Left renal cortex interstitium (tissue), 4 donors: ENCODE results near the gene ERGIC1. TPM values are rescaled to one million over a fixed set of nuclear protein-coding genes. Genes with fewer than 3 reads are reported as not detected.
"Not testable (repeated sequence)": the region's sequence is repeated elsewhere in the genome, so short reads cannot be mapped to it uniquely, and the experiment has no call there.

Experiments
- DNase-seq, 4 donors: peaks; one replicate each; pipeline ENCODE4 v3.0.0-alpha.2; 2013; ENCODE audit warnings: low read depth in 4 of 4, low spot score in 2 of 4, missing footprints in 1 of 4
- polyA plus RNA-seq, 4 donors: library from polyadenylated mRNA; unstranded; fragments of 120-200 nt; gene quantifications; one replicate each; pipeline ENCODE4 v1.2.1, GENCODE V29; 2013; ENCODE audit not compliant: insufficient read length in 4 of 4

ERGIC1 gene
- polyA plus RNA-seq, 4 donors = 110 to 125 (median 119) TPM

DNA sequence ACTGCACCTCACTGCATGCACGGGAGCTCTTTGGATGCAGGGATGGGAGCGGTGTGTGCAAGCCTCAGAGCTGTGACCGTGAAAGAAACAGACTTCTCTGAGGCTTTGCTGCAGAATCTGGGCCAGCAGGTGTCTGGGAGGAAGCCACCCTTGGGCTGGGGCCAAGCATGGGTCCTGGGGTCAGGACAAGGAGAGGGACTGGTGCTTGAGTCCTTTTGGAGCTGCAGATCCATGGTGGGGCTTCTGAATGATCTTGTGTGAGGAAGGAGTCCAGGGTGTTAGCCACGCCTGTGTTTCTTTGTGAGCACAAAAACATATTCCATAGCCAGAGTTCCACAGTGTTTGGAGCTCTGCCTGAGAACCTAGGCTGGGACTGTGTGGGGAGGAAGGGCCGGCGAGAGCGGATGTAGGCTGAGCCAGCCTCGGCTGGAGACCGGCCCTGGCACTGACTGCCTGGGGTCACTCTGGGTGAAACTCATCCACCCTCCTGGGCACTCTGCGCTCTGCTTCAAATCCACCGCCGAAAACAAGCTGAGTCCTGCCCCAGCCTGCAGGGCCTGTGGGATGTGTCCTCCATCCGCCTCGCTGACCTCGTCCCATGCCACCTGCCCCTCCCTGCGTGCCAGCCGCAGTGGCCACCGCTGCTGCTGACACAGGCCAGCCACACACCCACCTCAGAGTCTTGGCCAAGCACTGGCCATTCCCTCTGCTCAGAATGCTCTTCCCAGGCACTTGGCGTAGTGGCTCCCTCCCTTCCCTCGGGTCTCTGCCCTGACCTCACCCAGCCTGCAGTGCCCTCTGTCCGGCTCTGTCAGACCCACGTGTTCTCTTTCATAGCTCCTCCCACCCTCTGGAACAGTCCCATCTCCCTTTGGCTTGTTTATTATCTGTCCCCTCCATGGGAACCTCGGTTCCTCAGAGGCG is 26.7 kb downstream of the ERGIC1 start:
- no peak for DNase-seq

DNA sequence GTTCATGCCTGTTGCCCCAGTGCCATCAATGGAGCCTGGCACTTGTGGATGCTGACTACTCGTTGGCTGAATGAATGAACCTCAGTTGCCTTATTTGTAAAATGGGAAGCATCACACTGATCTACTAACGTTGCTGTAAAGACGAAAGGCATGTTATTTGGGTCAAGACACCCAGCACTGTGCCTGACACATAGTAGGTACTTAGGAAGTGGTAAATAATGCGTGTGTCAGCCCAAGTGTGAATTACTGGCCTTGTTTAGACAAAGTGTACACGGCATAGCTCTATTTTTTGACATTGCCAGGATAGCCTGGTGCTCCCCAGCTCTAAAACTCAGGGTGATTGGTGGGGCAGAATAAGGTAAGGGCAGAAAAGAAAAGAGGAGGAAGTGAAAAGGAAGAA is 27.4 kb downstream of the ERGIC1 start:
- DNase-seq = no peak

DNA sequence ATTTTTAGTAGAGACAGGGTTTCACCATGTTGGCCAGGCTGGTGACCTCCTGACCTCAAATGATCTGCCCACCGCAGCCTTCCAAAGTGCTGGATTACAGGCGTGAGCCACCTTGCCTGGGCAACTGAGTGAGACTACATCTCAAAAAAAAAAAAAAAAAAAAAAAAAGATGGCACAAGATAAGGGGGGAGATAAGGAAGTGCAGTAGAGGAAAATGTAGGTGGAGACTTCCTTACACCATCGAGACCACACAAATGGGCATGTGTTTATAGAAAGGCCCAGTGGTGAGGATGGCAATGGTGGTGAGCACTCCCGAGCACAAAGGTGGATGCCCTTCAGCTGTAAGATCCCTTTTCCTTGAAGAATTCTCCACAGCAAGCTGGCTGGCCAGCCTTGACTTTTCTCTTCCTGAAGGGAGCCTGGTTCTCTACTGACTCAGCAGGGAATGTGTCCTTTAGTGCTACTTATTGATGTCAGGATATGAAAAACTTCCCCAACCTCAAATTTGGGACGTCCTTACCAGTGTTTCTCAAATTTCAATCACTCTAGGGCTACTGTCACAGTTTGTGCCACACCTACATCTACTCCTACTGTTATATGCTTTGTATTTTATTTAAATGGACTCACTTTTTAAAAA is 28.2 kb downstream of the ERGIC1 start:
- DNase-seq = no peak

DNA sequence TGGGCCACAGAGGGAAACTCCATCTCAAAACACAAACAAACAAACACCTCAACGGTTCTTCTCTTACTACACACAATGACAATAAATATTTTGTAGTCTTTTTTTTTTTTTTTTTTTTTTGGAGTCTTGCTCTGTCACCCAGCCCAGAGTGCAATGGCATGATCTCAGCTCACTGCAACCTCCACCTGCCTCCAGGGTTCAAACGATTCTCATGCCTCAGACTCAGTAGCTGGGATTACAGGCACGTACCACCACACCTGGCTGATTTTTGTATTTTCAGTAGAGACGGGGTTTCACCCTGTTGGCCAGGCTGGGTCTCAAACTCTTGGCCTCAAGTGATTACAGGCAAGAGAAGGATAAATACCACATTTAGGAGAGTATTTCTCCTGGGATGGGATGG is 30.1 kb downstream of the ERGIC1 start:
- not testable (repeated sequence) for DNase-seq

DNA sequence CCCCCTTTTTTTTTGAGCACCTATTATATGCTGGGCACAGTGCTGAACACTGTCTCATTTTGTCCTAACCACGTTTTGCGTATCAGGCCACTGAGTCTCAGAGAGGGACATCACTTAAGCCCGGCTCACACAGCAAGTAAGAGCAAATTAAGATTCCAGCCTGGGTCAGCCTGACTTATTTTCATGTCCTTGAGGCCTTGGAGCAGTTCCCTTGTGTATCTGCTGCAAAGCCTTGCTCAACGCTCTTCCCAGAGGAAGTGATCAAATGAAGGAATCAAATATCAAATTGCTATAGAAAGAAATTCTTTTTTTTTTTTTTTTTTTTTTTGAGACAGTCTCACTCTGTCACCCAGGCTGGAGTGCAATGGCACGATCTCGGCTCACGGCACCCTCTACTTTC is 30.7 kb downstream of the ERGIC1 start:
- no peak for DNase-seq

DNA sequence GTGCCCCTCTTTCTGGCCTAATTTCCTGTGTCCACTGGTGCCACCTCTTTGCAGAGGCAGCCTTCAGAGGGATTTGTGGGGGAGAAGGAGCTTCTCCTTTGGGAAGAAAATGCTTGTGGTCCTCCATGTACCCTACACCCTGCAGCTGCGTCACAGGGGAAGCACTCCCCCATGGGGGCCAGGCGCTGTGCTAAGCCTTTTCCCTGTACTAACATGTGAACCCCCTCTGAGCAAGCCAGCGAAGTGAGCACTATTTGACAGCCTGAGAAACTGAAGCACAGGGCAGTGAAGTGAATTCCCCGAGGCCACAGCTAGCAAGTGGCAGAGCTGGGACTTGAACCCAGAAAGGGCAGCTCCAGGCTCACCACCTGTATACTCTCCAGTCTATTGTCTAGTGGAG is 32.3 kb downstream of the ERGIC1 start:
- DNase-seq = no peak

DNA sequence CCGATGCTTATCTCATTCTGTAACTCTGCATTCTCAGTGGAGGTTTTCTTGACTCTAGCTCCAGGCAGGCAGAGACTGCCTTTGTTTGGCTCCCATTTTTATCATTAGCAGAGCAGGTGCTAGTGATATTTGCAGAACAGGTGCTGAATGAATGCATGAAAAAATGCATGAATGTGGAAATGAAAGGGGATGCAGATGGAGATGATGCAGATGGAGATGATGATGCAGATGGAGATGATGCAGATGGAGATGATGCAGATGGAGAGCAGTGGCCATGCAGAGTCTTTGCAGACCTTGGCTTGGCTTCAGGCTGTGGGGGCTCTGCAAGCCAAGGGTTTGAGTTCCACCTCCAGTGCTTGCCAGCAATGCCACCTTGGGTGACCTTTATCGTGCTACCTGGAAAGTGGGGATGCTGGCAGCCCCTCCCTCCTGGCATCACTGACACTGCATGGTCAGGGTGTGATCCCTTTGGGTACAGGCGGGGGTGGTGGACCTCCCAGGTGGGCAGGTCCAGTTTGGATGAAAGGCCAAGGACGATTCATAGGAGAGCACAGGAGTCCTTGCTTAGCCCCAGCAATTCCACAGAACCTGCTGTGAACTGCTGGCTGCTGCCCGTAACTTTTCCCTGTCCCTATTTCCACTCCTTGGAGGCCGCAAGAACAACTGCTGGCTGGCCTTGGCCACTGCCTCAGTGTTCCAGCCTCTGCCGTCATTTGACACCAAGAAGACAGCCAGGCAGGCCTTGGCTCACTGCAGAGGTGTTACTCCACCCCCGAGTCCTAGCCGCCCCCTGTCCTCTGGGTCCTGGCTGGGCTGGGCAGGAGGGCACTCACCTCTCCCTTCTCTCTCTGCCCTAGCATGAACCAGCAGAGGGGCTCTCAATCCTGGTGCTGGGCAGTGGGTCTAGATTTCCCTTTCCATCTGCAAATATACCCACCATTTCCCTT is 33.0 kb downstream of the ERGIC1 start:
- DNase-seq = no peak

DNA sequence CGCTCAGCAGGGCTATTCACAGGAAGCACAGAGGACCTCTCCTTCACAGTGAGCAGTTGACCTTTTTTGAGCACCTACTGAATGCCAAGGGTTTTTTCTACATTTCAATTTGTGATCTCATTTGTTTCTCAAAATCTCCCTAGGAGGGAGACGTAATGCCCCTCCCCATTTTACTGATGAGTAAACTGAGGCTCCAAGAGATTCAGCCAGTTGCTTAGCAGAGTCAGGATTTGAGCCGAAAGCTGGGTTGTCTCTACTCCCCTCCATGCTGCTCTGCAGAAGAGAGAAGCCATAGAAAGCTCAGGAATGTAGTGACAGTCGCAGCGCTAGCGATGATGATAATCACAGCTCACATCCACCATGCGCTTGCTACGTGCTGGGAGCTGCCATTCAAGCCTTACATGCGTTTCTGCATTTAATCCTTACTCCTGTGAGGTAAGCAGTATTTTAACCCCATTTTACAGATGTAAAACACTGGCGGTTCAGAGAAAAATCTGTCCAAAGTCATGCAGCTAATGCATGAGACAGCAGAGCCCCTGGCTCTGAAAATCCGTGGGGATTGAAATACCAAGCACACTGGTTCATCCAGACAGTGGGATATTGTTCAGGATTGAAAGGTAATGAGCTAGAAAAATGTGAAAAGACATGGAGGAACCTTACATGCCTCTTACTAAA is 33.8 kb downstream of the ERGIC1 start:
- DNase-seq = no peak

DNA sequence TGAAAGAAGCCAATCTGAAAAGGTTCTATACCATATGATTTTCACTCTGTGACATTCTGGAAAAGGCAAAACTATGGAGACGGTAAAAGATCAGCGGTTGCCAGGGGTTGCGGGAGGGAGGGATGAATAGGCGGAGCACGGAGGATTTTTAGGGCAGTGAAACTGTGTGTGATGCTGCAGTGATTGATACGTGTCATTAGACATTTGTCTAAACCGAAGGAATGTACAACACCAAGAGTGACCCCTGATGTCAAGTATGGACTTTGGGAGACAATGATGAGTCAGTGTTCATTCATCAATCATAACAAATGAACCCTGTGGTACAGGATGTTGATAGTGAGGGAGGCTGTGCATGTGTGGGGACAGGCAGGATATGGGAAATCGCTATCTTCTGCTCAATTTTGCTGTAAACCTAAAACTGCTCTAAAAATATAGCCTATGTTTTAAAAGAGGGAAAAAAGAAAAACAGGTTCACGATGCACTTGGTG is 34.4 kb downstream of the ERGIC1 start:
- DNase-seq = no peak

DNA sequence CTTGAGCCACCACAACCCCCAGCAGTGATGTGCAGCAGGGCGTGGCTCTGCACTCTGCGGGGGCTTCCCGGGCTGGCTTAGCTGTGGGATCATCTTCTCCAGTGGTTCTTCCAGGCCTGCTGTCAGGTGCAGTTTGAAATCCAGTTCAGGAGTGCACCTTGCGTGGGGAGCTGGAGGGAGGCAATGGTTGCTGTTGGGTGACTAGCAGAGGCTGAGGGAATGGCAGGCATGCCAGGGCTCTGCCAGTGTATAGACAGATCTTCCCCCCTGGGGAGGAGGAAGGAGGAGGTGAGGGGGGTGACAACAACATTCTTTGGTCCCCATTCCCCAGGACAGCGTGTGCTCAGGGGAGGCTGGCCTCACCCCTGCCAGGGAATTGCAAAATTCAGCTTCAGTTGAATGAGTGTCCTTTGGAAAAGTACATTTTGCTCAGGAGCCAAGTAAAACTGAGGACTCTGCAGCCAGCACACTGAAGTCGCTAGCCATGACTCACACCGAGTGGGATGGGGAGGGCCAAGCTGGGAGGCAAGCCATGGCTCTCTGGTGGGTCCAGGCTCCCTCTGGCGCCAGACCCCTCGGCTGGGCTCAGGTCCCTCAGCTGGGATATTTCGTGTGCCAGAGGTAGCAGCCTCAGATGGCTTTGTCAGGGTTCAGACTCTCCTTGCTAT is 35.0 kb downstream of the ERGIC1 start:
- no peak for DNase-seq

DNA sequence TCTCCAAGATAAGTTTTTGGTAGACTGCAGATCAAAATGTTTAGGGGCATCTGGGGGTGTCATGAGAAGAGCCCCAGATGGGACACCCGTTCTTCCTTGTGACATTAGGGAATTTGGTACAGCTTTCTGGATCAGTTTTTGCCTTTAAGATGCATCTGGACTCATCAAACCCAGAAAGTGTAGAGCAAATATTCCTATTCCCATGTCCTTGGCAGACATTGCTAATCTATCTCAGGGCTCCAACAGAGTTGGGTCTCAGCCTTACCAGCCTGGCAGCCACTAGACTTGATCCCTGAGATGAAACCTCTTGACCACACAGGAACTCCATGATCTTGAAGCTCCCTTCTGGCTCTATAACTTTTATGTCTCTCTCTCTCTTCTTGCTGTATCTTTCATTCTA is 35.6 kb downstream of the ERGIC1 start:
- DNase-seq = no peak

DNA sequence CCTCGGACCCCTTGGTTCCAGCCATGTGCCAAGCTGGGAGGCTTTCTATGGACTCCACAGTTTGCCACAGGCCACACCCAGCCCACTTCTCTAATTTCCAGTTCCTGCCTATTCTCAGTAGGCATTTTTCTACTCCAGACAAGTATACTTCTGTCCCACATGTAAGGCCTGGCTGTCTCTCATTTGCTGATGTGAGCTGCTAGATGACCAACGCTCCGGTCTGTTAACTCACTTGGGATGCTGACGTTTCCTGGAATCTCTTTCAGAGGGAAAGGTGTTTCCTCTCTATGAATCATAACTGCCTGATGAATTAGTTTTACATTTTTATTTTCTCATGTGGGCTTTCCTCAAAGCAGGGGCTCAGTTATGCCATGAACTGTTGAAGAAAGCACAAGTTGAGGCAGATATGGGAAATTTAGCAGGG is 36.3 kb downstream of the ERGIC1 start:
- DNase-seq = no peak

DNA sequence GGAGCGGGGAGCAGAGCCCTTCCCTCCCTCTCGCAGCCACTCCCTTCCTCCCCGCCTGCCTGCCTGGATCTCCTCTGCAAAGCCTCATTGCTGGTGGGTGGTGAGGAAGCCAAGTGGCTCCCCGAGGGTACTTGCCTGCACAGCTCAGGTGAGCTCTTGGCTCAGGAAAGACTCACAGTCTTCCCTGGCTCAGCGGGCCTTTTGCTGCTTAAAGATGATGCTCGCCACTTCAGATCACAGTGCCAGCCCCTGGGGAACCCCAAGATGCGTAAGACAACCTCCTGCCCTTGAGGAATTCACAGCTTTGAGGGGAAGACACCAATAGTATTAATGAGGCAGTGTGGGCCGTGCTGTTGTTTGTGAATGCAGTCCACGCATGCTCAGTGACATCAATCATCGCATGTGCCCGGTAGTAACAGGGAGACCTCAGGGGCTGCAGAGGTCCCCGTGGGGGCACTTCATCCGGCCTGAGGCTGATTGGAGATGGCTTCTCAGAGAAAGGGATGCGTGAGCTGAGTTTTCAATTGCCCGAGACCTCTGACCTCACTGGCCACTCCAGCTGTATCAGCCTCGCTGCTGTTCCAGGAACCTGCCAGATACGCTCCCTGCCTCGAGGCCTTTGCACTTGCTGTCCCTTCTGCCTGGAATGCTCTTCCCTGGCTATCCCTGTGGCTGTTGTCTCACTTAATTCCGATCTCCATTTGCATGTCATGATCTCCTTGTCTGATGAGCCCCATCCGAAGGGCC is 36.8 kb downstream of the ERGIC1 start:
- DNase-seq = no peak

DNA sequence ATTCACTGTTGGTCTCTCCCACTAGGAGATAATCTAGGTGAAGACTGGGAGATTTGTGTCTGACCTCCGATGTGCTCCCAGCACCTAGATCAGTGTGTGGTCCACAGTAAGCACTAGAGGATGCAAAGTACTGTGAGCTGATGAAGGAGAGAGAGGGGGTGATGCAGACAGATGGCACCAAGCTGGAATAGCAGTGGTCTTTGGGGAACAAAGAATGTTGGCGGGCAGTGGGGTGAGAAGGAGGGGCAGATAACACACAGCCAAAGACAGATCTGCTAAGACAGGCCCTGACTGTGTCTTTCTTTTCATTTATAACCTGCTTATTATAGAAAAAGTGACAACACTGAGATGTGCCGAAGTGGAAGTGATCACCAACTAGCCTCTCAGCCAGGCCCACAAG is 37.5 kb downstream of the ERGIC1 start:
- DNase-seq = no peak

DNA sequence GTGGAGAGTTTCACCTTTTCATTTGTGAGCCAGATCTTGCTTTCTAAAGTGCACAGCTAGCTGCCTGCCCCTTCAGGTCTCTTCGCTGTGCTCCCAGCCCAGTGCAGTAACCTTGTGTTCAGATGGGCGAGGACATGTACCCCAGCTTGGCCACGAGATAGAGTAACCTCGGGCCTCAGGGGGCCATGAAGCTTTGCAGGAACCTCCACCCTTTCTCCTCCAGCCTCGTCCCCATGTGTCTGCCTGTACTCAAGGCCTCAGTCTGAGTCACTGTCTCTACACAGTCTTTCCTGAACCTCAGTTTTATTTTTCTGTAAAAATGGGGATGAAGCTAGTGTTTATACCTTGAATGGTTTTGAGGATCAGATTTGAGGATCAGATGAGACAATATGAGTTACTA is 37.9 kb downstream of the ERGIC1 start:
- no peak for DNase-seq

DNA sequence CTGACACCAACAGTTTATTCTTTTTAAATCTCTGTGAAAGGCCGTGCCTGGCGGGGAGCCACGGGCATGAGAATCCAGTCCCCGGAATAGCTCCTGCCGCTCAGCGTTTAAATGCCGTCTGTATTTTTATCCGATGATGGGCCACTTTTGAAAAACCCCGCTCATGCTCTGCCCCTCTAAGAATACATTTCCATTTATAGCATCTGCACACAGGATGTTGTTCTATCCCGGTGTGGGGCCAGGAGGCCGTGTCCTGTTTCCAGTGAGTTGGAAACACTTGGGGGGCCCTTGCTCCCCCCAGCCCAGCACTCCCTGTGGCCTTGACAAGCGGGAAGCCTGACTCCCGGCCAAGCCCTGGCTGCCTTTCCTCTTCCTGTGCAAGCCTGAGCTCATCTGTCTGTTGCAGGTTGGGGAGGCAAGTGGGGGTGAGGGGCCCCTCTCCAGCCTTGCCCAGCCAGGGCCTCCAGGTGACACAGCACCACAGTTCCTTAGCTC is 39.0 kb downstream of the ERGIC1 start:
- DNase-seq = no peak

DNA sequence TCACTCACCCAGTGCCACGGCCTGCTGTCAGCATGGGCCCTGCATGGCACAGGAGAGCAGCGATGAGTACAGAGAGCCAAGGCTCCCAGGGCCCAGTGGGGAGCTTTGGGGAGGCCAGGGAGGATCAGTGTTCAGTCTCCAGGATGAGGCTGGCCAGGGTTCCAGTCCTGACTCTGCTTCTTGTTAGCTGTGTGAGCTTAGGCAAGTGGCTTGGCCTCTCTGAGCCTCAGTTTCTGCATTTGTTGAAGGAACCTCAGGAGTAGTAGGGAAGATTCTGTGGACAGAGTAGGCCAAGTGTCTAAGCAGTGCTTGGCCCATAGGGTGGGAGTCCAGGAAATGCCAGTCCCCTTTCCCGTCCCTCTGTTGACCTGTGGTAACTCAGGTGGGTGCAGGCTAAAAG is 39.5 kb downstream of the ERGIC1 start:
- no peak for DNase-seq

DNA sequence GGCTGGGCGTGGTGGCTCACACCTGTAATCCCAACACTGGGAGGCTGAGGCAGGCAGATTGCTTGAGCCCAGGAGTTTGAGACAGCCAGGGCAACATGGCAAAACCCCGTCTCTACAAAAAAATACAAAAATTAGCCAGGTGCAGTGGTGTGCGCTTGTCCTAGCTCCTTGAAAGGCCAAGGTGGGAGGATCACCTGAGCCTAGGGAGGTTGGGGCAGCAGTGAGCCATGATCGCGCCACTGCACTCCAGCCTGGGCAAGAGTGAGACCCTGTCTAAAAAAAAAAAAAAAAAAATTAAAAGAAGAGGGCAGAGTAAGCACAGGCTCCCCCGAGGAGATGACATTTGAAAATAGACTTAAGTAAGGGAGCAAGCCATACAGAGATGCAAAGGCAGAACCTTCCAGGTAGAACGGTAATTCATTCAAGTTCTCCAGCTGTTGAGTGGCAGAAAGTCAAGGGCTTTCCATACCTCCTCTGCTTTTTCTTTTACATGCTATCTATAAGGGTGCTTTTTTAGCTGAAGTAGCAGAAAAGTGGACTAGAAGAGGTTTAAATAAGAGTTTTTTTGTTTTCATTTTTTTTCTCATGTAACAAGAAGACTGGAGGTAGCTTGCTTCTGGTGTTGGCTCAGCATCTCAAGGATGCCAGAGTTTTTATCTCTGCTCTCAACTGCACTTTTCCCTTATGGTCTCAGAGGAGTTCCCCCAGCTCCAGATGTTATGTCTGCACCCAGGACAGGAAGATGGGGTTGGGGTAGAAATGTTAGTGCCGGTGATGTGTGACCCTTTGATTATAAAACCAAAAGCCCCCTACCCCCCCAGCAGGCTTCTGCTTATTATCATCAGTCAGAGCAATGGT is 40.8 kb downstream of the ERGIC1 start:
- no peak for DNase-seq
